GM18526 (cell line): ENCODE data around the gene SPTBN2.

Source experiments
- POLR2A ChIP-seq: IDR thresholded peaks from 3 replicates; pipeline ENCODE4 v1.6.1; 2011; ENCODE audit not compliant: insufficient read length; ENCODE audit errors: extremely low read depth

The SPTBN2 gene

GRCh38 chr11:66683877-66684276 is 45.1 kb downstream of the SPTBN2 start:
- TF ChIP-seq POLR2A, result no peak

- no peak for TF ChIP-seq POLR2A
Measured at GRCh38 chr11:66680966-66681645, 47.9 kb downstream of the SPTBN2 start.

- TF ChIP-seq POLR2A, result peak; percentile 79
Measured at GRCh38 chr11:66677599-66678375, 51.2 kb downstream of the SPTBN2 start, which contains the start of gene RBM4B. TSS of gene RBM4B (minus strand) at chr11:66677887. CDS start at chr11:66677079, 808 bp downstream.

GRCh38 chr11:66676931-66677598 is 52.0 kb downstream of the SPTBN2 start:
- TF ChIP-seq POLR2A, result no peak

- TF ChIP-seq POLR2A, result no peak
Measured at GRCh38 chr11:66676282-66676919, 52.6 kb downstream of the SPTBN2 start.

- no peak for TF ChIP-seq POLR2A
Measured at GRCh38 chr11:66674964-66675602, 53.9 kb downstream of the SPTBN2 start.

GRCh38 chr11:66670816-66671215 is 58.2 kb downstream of the SPTBN2 start:
- TF ChIP-seq POLR2A, result no peak

- no peak for TF ChIP-seq POLR2A
Measured at GRCh38 chr11:66665369-66665768, 63.6 kb downstream of the SPTBN2 start.

- TF ChIP-seq POLR2A, result no peak
Measured at GRCh38 chr11:66663741-66664296, 65.2 kb downstream of the SPTBN2 start.

- TF ChIP-seq POLR2A, result no peak
Measured at GRCh38 chr11:66659763-66660162, 69.3 kb downstream of the SPTBN2 start.

- no peak for TF ChIP-seq POLR2A
Measured at GRCh38 chr11:66653123-66653522, 75.9 kb downstream of the SPTBN2 start.

GRCh38 chr11:66652651-66653050 is 76.4 kb downstream of the SPTBN2 start:
- no peak for TF ChIP-seq POLR2A

- TF ChIP-seq POLR2A, result no peak
Measured at GRCh38 chr11:66651016-66651415, 78.0 kb downstream of the SPTBN2 start.

GRCh38 chr11:66649903-66650302 is 79.1 kb downstream of the SPTBN2 start:
- TF ChIP-seq POLR2A, result no peak

GRCh38 chr11:66646828-66647227 is 82.2 kb downstream of the SPTBN2 start:
- TF ChIP-seq POLR2A, result no peak
